OCI-LY7 (cell line): ENCODE measurements around the gene MAB21L3. TPM values are rescaled to one million over a fixed set of nuclear protein-coding genes. Genes with fewer than 3 reads are reported as not detected.

Source experiments
- BruUV-seq: library from RNA; stranded (reverse); fragments of 400-500 nt; replicated peaks from 2 replicates; lab custom pipeline; 2021; lab: Mats Ljungman, UMichigan
- CTCF ChIA-PET: fragments of 300-600 bp; sonication (Branson Sonifier 250); formaldehyde crosslinking; loops from one replicate; lab custom pipeline; 2022; ENCODE audit warnings: antibody characterized with exemption; ENCODE audit not compliant: unreplicated experiment; lab: Charles Lee
- POLR2A ChIA-PET: fragments of 300-600 bp; sonication (Branson Sonifier 250); formaldehyde crosslinking; loops from one replicate; lab custom pipeline; 2022; ENCODE audit warnings: antibody characterized with exemption; lab: Charles Lee
- DNase-seq: peaks from one replicate; pipeline ENCODE4 v3.0.0-alpha.2; 2015; ENCODE audit warnings: low spot score
- H2AFZ ChIP-seq: fragments of 200-600 bp; sonication (generic), shearing (Covaris generic); 2 replicates; pipeline ENCODE4 v1.6.1; 2014; ENCODE audit warnings: mild to moderate bottlenecking, antibody characterized with exemption, low read length, moderate library complexity
- H3K27ac ChIP-seq: fragments of 200-600 bp; sonication (generic); 2 replicates; pipeline ENCODE4 v1.5.1; 2014; ENCODE audit warnings: mixed run types, low read depth, mild to moderate bottlenecking, moderate library complexity, low read length, inconsistent platforms; ENCODE audit not compliant: poor library complexity, severe bottlenecking
- H3K36me3 ChIP-seq: fragments of 200-600 bp; sonication (generic); 2 replicates; pipeline ENCODE4 v1.6.1; 2014; ENCODE audit warnings: mild to moderate bottlenecking, antibody characterized with exemption, low read length, moderate library complexity, mixed read lengths; ENCODE audit not compliant: insufficient read depth
- H3K4me1 ChIP-seq: fragments of 200-600 bp; sonication (generic); 2 replicates; pipeline ENCODE4 v1.5.1; 2014; ENCODE audit warnings: mild to moderate bottlenecking, low read length; ENCODE audit not compliant: insufficient read depth, poor library complexity, severe bottlenecking
- H3K4me2 ChIP-seq: fragments of 200-600 bp; sonication (generic); 2 replicates; pipeline ENCODE4 v1.6.1; 2014; ENCODE audit warnings: mild to moderate bottlenecking, low read length
- H3K4me3 ChIP-seq: fragments of 200-600 bp; sonication (generic); 2 replicates; pipeline ENCODE4 v1.5.1; 2014; ENCODE audit warnings: mild to moderate bottlenecking, low read depth, low read length; ENCODE audit not compliant: poor library complexity, severe bottlenecking
- H3K79me2 ChIP-seq: fragments of 200-600 bp; sonication (generic); 2 replicates; pipeline ENCODE4 v1.6.1; 2016; ENCODE audit warnings: low read depth, mild to moderate bottlenecking, low read length, moderate library complexity, mixed read lengths; ENCODE audit not compliant: insufficient read depth
- H3K9me2 ChIP-seq: fragments of 200-600 bp; sonication (generic); 2 replicates; pipeline ENCODE4 v1.6.1; 2016; ENCODE audit warnings: mild to moderate bottlenecking, low read length, mixed read lengths; ENCODE audit not compliant: insufficient read depth
- H3K9me3 ChIP-seq: fragments of 200-600 bp; sonication (generic); 2 replicates; pipeline ENCODE4 v1.6.1; 2014; ENCODE audit warnings: mild to moderate bottlenecking, mixed run types, low read length, mixed read lengths
- H4K20me1 ChIP-seq: fragments of 200-600 bp; sonication (generic); 2 replicates; pipeline ENCODE4 v1.6.1; 2014; ENCODE audit warnings: mild to moderate bottlenecking, antibody characterized with exemption, low read length, moderate library complexity, mixed read lengths; ENCODE audit not compliant: insufficient read depth
- CTCF ChIP-seq: fragments of 200-600 bp; sonication (generic); conservative IDR thresholded peaks from 2 replicates; pipeline ENCODE4 v1.5.1; 2014; ENCODE audit warnings: mild to moderate bottlenecking, antibody characterized with exemption, low read length, moderate library complexity, mixed read lengths
- EZH2phosphoT487 ChIP-seq: fragments of 200-600 bp; sonication (generic); IDR thresholded peaks from 2 replicates; pipeline ENCODE4 v1.6.1; 2018; ENCODE audit warnings: low read depth, borderline replicate concordance, mild to moderate bottlenecking, mixed run types, antibody characterized with exemption, low read length, moderate library complexity, mixed read lengths
- intact Hi-C: fragments of 100-400 bp; cut with micrococcal nuclease; formaldehyde crosslinking; loops from one replicate; pipeline ENCODE4 v1.10.0; 2022; ENCODE audit not compliant: unreplicated experiment
- total RNA-seq, 2 experiments: library from RNA; depleted of rRNA in 1 of 2; stranded (reverse); fragments of >200 nt in 1 of 2; shearing (Covaris generic) in 1 of 2; gene quantifications; 2 replicates each; pipeline ENCODE4 v1.2.3, GENCODE V29; 2014 to 2022

The MAB21L3 gene
- total RNA-seq, 2 experiments from 2014 or later, result not detected

GRCh38 chr1:116130356-116130755 lies 19.2 kb downstream of the MAB21L3 start:
- H3K4me2 ChIP-seq, result no peak overlapping the region
- H2AFZ ChIP-seq, result no peak overlapping the region
- no peak for DNase-seq
- ChIA-PET POLR2A (interaction anchor here (0.6 to 1.0 kb wide), 2 partner anchors 8 to 9 kb away, joined by 3 to 4 read pairs; no protein-coding TSS in a partner anchor), CTCF (no interaction called here)
- no peak overlapping the region for H3K4me3 ChIP-seq
- H3K9me3 ChIP-seq, result no peaks in the 10 kb centered on the region
- TF ChIP-seq EZH2phosphoT487 (no peak), CTCF (no peak)
- H3K36me3 ChIP-seq, result no peaks in the 10 kb centered on the region
- no peaks in the 10 kb centered on the region for H4K20me1 ChIP-seq
- no peaks in the 10 kb centered on the region for H3K4me1 ChIP-seq
- H3K9me2 ChIP-seq, result no peaks in the 10 kb centered on the region
- intact Hi-C loops, result no loop called here
- H3K79me2 ChIP-seq, result no peaks in the 10 kb centered on the region
- BruUV-seq, result no TSS peak
- no peak overlapping the region for H3K27ac ChIP-seq

GRCh38 chr1:116131170-116131569 lies 20.0 kb downstream of the MAB21L3 start:
- no peak for DNase-seq

More at GRCh38 chr1:116131170-116131569, 20.0 kb downstream of the MAB21L3 start:
- ChIA-PET CTCF (no interaction called here), POLR2A (interaction anchor here (0.6 to 1.0 kb wide), 2 partner anchors 8 to 10 kb away, joined by 3 to 4 read pairs; no protein-coding TSS in a partner anchor)
- no TSS peak for BruUV-seq
- Histone ChIP-seq H3K27ac (no peak overlapping the region), H3K4me2 (no peak overlapping the region), H2AFZ (no peak overlapping the region), H4K20me1 (no peaks in the 10 kb centered on the region), H3K36me3 (no peaks in the 10 kb centered on the region), H3K79me2 (no peaks in the 10 kb centered on the region), H3K9me3 (no peaks in the 10 kb centered on the region), H3K9me2 (no peaks in the 10 kb centered on the region), H3K4me1 (no peaks in the 10 kb centered on the region), H3K4me3 (no peak overlapping the region)
- intact Hi-C loops, result no loop called here
- no peak for TF ChIP-seq EZH2phosphoT487
- no peak for TF ChIP-seq CTCF
